Measurements from ENCODE around the gene C1orf232. TPM values are rescaled to one million over a fixed set of nuclear protein-coding genes. Genes with fewer than 3 reads are reported as not detected.

The C1orf232 gene
- total RNA-seq, 1 experiment from 2014 or later: not detected

DNA sequence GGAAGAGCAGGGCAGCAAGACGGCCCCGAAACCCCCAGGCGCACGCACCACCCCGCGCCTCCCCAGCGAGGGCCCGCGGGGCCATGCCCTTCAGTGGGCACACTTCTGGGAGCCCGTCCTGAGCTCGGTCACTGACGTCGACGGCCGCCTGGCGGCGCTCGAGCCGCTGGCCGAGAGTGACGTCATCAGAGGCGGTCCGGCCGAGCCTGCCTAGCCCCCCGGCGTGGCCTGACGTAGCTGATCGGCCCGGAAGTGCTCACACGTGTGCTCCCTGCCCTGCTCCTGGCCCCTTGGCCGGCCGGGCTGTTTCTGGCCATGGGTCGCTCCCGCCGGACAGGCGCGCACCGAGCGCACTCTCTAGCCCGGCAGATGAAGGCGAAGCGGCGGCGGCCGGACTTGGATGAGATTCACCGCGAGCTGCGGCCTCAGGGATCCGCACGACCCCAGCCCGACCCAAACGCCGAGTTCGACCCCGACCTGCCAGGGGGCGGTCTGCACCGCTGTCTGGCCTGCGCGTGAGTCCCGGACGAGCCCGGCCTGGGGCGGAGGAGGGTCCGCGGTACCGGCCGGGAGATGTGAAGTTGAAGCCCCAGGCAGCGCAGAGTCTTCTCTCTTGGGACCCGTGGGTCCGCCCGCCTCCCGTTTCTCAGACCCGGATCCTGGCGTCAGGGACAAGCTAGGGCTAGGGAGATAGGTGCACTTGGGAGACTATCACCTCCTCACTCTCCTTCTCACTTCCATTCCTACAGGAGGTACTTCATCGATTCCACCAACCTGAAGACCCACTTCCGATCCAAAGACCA, 1.1 kb upstream of the C1orf232 start, which contains the start of gene ZNF593:
Gene ZNF593, plus strand, starts transcription at position 240 of the 803 bp plus-strand sequence. Its CDS starts 76 bp downstream, at position 316.
- Histone ChIP-seq H3K18ac (ENCODE audit: insufficient read length, low read depth, low read length) (peak within 1 kb of the TSS; percentile 68), H3K14ac (ENCODE audit: insufficient read depth, low read length) (peak within 1 kb of the TSS; percentile 60), H2BK15ac (ENCODE audit: low read depth, low read length) (no peak within 1 kb of the TSS), H2BK20ac (ENCODE audit: low read depth, low read length, poor library complexity, severe bottlenecking) (no peak within 1 kb of the TSS), H2AK5ac (ENCODE audit: insufficient read length, low read length) (no peak within 1 kb of the TSS), H4K20me1 (ENCODE audit: control insufficient read depth, insufficient read depth, insufficient read length) (no peaks in the 10 kb centered on the region), H2AFZ (ENCODE audit: low read length) (no peak within 1 kb of the TSS), H2BK5ac (ENCODE audit: insufficient read length, low read length) (no peak within 1 kb of the TSS), H3K79me2 (ENCODE audit: insufficient read depth, low read length) (peaks cover 4% of the 10 kb centered on the region; the same call in 1 of the 2 replicates), H3K4me2 (ENCODE audit: insufficient read depth, insufficient read length, low read length) (peak within 1 kb of the TSS; percentile 78), H3K4me1 (ENCODE audit: insufficient read depth, low read length) (peaks cover 6% of the 10 kb centered on the region; the same call in 1 of the 2 replicates), H2BK12ac (ENCODE audit: insufficient read length, low read depth, low read length) (no peak within 1 kb of the TSS), H4K8ac (replicated peaks; ENCODE audit: insufficient read length, low read depth, low read length) (no peak within 1 kb of the TSS), H3T11ph (ENCODE audit: low read length) (no peak within 1 kb of the TSS), H3K23ac (ENCODE audit: insufficient read length, low read depth, low read length) (no peak within 1 kb of the TSS), H2BK120ac (ENCODE audit: low read depth, low read length, poor library complexity, severe bottlenecking) (no peak within 1 kb of the TSS), H4K91ac (ENCODE audit: insufficient read length, low read depth, low read length) (no peak within 1 kb of the TSS), H3K79me1 (ENCODE audit: insufficient read depth, low read depth, low read length, poor library complexity, severe bottlenecking) (peaks cover 4% of the 10 kb centered on the region), H3K9ac (ENCODE audit: extremely low read depth, insufficient read length, low read length) (peak within 1 kb of the TSS; percentile 74), H3K4ac (ENCODE audit: low read depth, low read length) (no peak within 1 kb of the TSS), H3K27ac (ENCODE audit: insufficient read length, low read depth, low read length) (no peak within 1 kb of the TSS), H3K27me3 (ENCODE audit: insufficient read depth, low read length) (no peaks in the 10 kb centered on the region; the same call in 1 of the 2 replicates), H3K23me2 (ENCODE audit: insufficient read length, low read depth, low read length, poor library complexity, severe bottlenecking) (peaks cover 7% of the 10 kb centered on the region), H3K56ac (ENCODE audit: insufficient read length, low read depth, low read length) (no peak within 1 kb of the TSS), H4K5ac (ENCODE audit: insufficient read length, low read depth, low read length) (no peak within 1 kb of the TSS), H3K9me3 (ENCODE audit: control insufficient read depth, low read depth, low read length) (no peaks in the 10 kb centered on the region)
- WGBS (ENCODE audit: extremely low coverage, insufficient read length, low lambda C conversion rate): no CpG with 5 or more reads among the region's 76 CpGs
- peak within 1 kb of the TSS; percentile 83 to 88 for H3K4me3 Mint-ChIP-seq
- peaks cover 28 to 55% of the 10 kb centered on the region in 2 experiments for H3K4me1 Mint-ChIP-seq
- peak; percentile 91 for TF ChIP-seq CTCF (conservative IDR thresholded peaks at IDR 0.05)
- H3K9me3 Mint-ChIP-seq: no peaks in the 10 kb centered on the region
- peak within 1 kb of the TSS; percentile 63 to 93 (median 67); a peak in 4 of 7 replicates for H3K27ac Mint-ChIP-seq
- peaks cover 34% of the 10 kb centered on the region for H3K27me3 Mint-ChIP-seq (ENCODE audit: low read depth)
- H3K36me3 Mint-ChIP-seq (ENCODE audit: insufficient read depth in 1 of 3, low read depth in 3 of 3): peaks cover 0 to 8% (median 7%) of the 10 kb centered on the region in 3 experiments; a peak in 3 of 7 replicates
- DNase-seq: peak; percentile 92

Data from H9 (cell line).